Activated T-cell treated with anti-CD3 and anti-CD28 coated beads, Interleukin-2, amount 50 U/mL, for 24 hours (primary cell): ENCODE results near the gene PITHD1.
"Not testable (repeated sequence)": the region's sequence is repeated elsewhere in the genome, so short reads cannot be mapped to it uniquely, and the experiment has no call there.

Experiments
- DNase-seq: peaks from one replicate; pipeline ENCODE4 v3.0.0-alpha.2; 2020
- H3K27ac Mint-ChIP-seq: 2 replicates; pipeline ENCODE4 v1.8.0; 2020; ENCODE audit warnings: mild to moderate bottlenecking, mixed read lengths
- H3K27me3 Mint-ChIP-seq: 2 replicates; pipeline ENCODE4 v1.8.0; 2020; ENCODE audit warnings: mixed read lengths
- H3K36me3 Mint-ChIP-seq: 2 replicates; pipeline ENCODE4 v1.8.0; 2020; ENCODE audit warnings: low read depth, mixed read lengths
- H3K4me1 Mint-ChIP-seq: 2 replicates; pipeline ENCODE4 v1.8.0; 2020; ENCODE audit warnings: low read depth, mixed read lengths
- H3K4me3 Mint-ChIP-seq: 2 replicates; pipeline ENCODE4 v1.8.0; 2020; ENCODE audit warnings: mild to moderate bottlenecking, moderate library complexity, mixed read lengths
- H3K9me3 Mint-ChIP-seq: 2 replicates; pipeline ENCODE4 v1.8.0; 2020; ENCODE audit warnings: mixed read lengths

Gene PITHD1

GRCh38 chr1:23756676-23757075 lies 21.5 kb upstream of the PITHD1 start:
- peak overlapping the region; percentile 37 for H3K27ac Mint-ChIP-seq

DNA sequence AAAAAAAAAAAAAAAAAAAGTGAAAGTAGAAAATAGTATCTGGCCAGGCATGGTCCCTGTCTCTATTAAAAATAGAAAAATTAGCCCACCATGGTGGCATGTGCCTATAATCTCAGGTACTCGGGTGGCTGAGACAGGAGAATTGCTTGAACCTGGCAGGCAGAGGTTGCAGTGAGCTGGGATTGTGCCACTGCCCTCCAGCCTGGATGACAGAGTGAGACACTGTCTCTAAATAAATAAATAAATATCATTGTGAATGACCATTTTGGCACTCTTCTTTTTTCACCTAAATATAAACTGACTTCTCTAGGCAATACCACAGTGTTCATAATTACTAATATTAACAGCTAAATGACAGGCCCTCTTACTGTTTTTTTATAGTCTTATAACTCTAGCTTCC lies 20.4 kb upstream of the PITHD1 start:
- Mint-ChIP-seq H3K9me3 (no peaks in the 10 kb centered on the region), H3K4me3 (no peak overlapping the region), H3K36me3 (peaks cover 98% of the 10 kb centered on the region), H3K27me3 (no peaks in the 10 kb centered on the region), H3K4me1 (peaks cover 2% of the 10 kb centered on the region), H3K27ac (no peak overlapping the region)
- DNase-seq: no peak

More at GRCh38 chr1:23756676-23757075, 21.5 kb upstream of the PITHD1 start:
- H3K4me3 Mint-ChIP-seq: no peak overlapping the region
- peaks cover under 1% of the 10 kb centered on the region for H3K4me1 Mint-ChIP-seq
- H3K36me3 Mint-ChIP-seq: peaks cover 96% of the 10 kb centered on the region
- no peaks in the 10 kb centered on the region for H3K9me3 Mint-ChIP-seq
- no peaks in the 10 kb centered on the region for H3K27me3 Mint-ChIP-seq
- DNase-seq: no peak

GRCh38 chr1:23759277-23759676 lies 18.9 kb upstream of the PITHD1 start:
- H3K27me3 Mint-ChIP-seq: no peaks in the 10 kb centered on the region
- peaks cover 97% of the 10 kb centered on the region for H3K36me3 Mint-ChIP-seq
- H3K4me3 Mint-ChIP-seq: no peak overlapping the region
- peaks cover 2% of the 10 kb centered on the region for H3K4me1 Mint-ChIP-seq
- H3K9me3 Mint-ChIP-seq: no peaks in the 10 kb centered on the region
- H3K27ac Mint-ChIP-seq: peak overlapping the region; percentile 61
- DNase-seq: no peak

DNA sequence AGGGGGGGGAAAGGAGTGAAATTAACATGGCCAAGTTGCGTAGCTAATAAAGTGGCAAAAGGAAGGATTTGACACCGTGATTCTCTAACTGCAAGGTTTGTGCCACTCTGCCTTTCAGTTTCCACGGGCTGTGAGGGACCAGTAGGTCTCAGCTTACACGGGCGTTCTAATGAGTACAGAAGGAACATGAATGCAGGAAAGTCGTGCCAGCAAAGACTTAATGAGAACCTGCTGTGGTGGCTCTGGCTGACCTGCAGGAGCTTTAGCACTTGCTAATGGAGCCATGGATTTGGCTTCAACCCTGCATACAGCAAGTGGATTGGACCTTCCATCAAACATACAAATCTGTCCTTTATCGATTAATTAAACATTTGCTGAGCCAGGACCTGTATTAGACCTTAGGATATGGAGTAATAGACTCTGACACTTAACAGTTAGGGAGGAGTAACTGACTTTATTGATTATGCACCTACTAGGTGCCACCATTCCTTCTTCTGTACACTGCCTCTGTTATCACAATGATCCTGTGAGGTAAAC lies 15.1 kb upstream of the PITHD1 start:
- DNase-seq: no peak
- Mint-ChIP-seq H3K9me3 (no peaks in the 10 kb centered on the region), H3K27ac (peak overlapping the region; percentile 10), H3K36me3 (peaks cover 85% of the 10 kb centered on the region), H3K4me1 (peaks cover 2% of the 10 kb centered on the region), H3K27me3 (no peaks in the 10 kb centered on the region), H3K4me3 (no peak overlapping the region)

- H3K27me3 Mint-ChIP-seq: no peaks in the 10 kb centered on the region
These were observed 9.5 kb upstream of the PITHD1 start for GRCh38 chr1:23768733-23769132.

DNA sequence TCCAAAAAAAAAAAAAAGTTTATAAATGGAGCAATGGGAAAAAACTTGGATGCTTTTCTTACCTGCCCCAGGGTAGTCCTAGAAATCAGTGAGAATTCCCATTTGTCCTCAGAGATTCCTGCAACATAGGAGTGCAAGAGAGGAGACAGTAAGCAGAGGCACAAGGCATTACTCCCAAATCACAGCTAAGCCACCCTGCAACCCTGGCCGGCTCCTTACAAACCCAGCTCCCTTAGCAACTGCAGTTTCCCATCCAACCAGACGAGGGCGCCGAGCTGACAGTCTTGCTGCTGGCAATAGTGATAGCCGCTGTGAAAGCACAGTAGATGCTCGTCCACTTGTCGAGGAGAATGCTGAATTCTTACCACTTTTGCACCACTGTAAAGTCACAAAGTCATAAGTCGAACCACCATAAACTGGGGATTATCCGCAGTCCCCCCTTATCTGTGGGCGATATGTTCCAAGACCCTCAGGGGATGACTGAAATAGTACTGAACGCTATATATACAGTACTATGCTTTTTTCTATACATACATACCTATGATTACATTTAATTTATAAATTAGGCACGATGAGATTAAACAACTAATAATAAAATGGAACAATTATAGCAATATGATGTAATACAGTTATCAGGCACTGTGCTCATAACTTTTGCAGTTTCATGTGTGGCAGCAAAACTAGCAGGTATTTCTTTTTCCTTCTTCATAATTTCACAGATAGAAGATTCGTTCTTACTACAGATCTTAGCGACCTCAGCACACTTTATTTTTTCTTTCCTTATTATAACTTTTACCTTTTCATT lies 6.0 kb upstream of the PITHD1 start:
- no peak overlapping the region for H3K4me3 Mint-ChIP-seq
- H3K27ac Mint-ChIP-seq: no peak overlapping the region
- H3K4me1 Mint-ChIP-seq: peaks cover 34% of the 10 kb centered on the region
- no peaks in the 10 kb centered on the region for H3K27me3 Mint-ChIP-seq
- peak; percentile 89 for DNase-seq
- no peaks in the 10 kb centered on the region for H3K9me3 Mint-ChIP-seq
- peaks cover 29% of the 10 kb centered on the region for H3K36me3 Mint-ChIP-seq

More at GRCh38 chr1:23768733-23769132, 9.5 kb upstream of the PITHD1 start:
- Mint-ChIP-seq H3K27ac (no peak overlapping the region), H3K9me3 (no peaks in the 10 kb centered on the region), H3K4me3 (no peak overlapping the region), H3K4me1 (peaks cover 8% of the 10 kb centered on the region), H3K36me3 (peaks cover 49% of the 10 kb centered on the region)
- DNase-seq: no peak

GRCh38 chr1:23772854-23773242 lies 5.4 kb upstream of the PITHD1 start:
- H3K9me3 Mint-ChIP-seq: no peaks in the 10 kb centered on the region
- H3K36me3 Mint-ChIP-seq: peaks cover 27% of the 10 kb centered on the region
- no peak for DNase-seq
- no peaks in the 10 kb centered on the region for H3K27me3 Mint-ChIP-seq
- no peak overlapping the region for H3K27ac Mint-ChIP-seq
- H3K4me3 Mint-ChIP-seq: no peak overlapping the region
- H3K4me1 Mint-ChIP-seq: peaks cover 34% of the 10 kb centered on the region

- H3K27ac Mint-ChIP-seq: no peak overlapping the region
These were observed 3.9 kb upstream of the PITHD1 start for GRCh38 chr1:23774174-23774880.

GRCh38 chr1:23776217-23776616 lies 2.0 kb upstream of the PITHD1 start:
- Mint-ChIP-seq H3K9me3 (no peaks in the 10 kb centered on the region), H3K27ac (peak overlapping the region; percentile 96), H3K4me1 (peaks cover 53% of the 10 kb centered on the region), H3K4me3 (peak overlapping the region; percentile 92), H3K36me3 (peaks cover 32% of the 10 kb centered on the region), H3K27me3 (no peaks in the 10 kb centered on the region)
- no peak for DNase-seq

More at GRCh38 chr1:23774174-23774880, 3.9 kb upstream of the PITHD1 start:
- Mint-ChIP-seq H3K4me3 (no peak overlapping the region), H3K9me3 (no peaks in the 10 kb centered on the region), H3K27me3 (no peaks in the 10 kb centered on the region), H3K4me1 (peaks cover 42% of the 10 kb centered on the region), H3K36me3 (peaks cover 22% of the 10 kb centered on the region)
- DNase-seq: no peak

- Mint-ChIP-seq H3K9me3 (no peaks in the 10 kb centered on the region), H3K27ac (peak overlapping the region; percentile 89), H3K4me1 (peaks cover 45% of the 10 kb centered on the region), H3K27me3 (no peaks in the 10 kb centered on the region), H3K36me3 (peaks cover 52% of the 10 kb centered on the region), H3K4me3 (peak overlapping the region; percentile 92)
- DNase-seq: no peak
These were observed 1.7 kb downstream of the PITHD1 start for GRCh38 chr1:23779826-23780371.

DNA sequence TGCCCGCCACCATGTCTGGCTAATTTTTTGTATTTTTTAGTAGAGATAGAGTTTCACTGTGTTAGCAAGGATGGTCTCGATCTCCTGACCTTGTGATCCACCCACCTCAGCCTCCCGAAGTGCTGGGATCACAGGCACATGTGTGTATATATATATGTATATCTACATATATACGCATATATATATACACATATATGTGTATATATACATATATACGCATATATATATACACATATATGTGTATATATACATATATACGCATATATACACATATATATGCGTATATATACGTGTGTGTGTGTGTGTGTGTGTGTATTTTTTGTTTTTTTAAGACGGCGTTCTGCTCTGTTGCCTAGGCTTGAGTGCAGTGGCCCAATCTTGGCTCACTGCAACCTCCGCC lies 4.9 kb downstream of the PITHD1 start:
- not testable (repeated sequence) for H3K27ac Mint-ChIP-seq, DNase-seq, H3K4me3 Mint-ChIP-seq, H3K9me3 Mint-ChIP-seq, H3K27me3 Mint-ChIP-seq
- H3K4me1 Mint-ChIP-seq: peaks cover 26% of the 10 kb centered on the region
- H3K36me3 Mint-ChIP-seq: peaks cover 76% of the 10 kb centered on the region

DNA sequence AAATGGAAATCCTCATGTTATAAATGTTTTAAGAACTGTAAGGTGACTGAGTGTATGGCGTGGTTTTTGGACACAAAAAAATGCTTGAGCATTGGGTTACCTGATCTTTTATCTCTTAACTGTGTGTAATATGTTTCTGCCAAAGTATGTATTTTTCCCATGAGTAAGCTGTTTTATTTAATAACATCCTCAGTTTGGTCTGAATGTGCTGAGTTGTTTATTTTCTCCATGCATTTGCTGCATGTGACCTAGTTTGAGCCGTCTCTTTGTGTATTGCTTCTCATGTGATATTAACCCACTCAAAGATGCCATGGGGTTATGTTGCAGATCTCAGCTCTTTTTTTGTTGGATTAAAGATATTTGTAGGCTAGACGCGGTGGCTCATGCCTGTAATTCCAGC lies 6.6 kb downstream of the PITHD1 start:
- no peak overlapping the region for H3K4me3 Mint-ChIP-seq
- no peaks in the 10 kb centered on the region for H3K27me3 Mint-ChIP-seq
- H3K4me1 Mint-ChIP-seq: peaks cover 18% of the 10 kb centered on the region
- peaks cover 77% of the 10 kb centered on the region for H3K36me3 Mint-ChIP-seq
- no peak overlapping the region for H3K27ac Mint-ChIP-seq
- no peaks in the 10 kb centered on the region for H3K9me3 Mint-ChIP-seq
- DNase-seq: no peak

DNA sequence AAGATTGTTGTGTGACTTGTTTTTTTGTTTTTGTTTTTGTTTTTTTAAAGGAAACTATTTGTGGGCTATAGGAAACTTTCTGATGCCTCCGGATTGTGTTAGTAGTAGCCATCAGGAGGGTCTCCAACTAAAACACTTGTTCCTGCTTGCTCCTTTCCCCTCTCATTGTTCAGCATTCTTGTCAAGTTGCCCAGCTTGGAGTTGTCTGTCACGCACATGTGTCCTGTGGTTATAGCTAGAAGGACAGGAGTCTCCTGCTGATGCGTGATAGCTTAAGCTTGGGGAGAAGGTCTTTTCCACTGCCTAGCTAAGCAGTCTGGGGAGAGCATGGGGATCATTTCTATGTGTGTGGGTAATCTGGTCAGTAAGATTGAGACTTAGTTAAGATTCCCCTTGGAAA lies 9.5 kb downstream of the PITHD1 start:
- Mint-ChIP-seq H3K4me3 (no peak overlapping the region), H3K36me3 (peaks cover 74% of the 10 kb centered on the region), H3K27me3 (no peaks in the 10 kb centered on the region), H3K9me3 (no peaks in the 10 kb centered on the region), H3K4me1 (peaks cover 28% of the 10 kb centered on the region), H3K27ac (peak overlapping the region; percentile 35)
- no peak for DNase-seq

- H3K27ac Mint-ChIP-seq: peak overlapping the region; percentile 52
These were observed 10.5 kb downstream of the PITHD1 start for GRCh38 chr1:23788695-23789094.

More at GRCh38 chr1:23788695-23789094, 10.5 kb downstream of the PITHD1 start:
- Mint-ChIP-seq H3K9me3 (no peaks in the 10 kb centered on the region), H3K27me3 (no peaks in the 10 kb centered on the region), H3K4me3 (no peak overlapping the region), H3K4me1 (peaks cover 35% of the 10 kb centered on the region), H3K36me3 (peaks cover 79% of the 10 kb centered on the region)
- no peak for DNase-seq
